ENCODE results near the gene SYCE1.
"Not testable (repeated sequence)": the region's sequence is repeated elsewhere in the genome, so short reads cannot be mapped to it uniquely, and the experiment has no call there.

The SYCE1 gene

DNA sequence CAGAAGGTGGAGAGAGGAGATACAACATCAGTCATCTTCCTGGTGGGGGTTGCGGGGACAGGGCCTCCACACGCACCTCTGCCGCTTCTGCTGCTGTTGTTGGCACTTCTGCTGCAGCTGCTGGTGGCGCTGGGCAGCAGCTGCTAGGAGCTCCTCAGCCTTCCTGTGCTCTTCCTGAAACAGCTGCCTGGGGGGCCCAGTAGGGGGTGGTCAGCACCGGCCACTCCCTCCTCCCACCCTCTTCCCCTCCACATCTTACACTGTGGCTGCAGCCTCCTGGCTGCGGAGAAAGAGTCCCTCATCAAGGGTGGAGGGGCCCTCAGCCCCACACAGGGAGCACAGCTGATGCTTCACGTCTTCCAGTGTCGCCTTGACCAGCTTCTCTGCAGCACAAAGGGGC, 9.9 kb downstream of the SYCE1 start:
- no peak for DNase-seq

- no peak for DNase-seq
Measured at GRCh38 chr10:133554600-133554999, 10.8 kb downstream of the SYCE1 start.

DNA sequence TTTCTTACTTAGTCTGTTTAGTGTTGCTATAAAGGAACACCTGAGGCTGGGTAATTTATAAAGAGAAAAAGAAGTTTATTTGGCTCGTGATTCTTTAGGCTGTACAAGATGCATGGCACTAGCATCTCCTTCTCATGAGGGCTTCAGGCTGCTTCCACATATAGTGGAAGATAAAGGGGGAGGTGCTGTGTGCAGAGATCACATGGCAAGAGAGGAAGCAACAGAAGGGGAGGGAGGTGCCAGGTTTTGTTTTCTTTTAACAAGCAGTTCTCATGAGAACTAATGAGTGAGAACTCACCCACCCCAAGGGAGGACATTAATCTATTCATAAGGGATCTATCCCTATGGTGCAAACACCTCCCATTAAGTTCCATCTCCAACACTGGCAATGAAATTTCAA, 20.9 kb downstream of the SYCE1 start:
- DNase-seq, result no peak

- not testable (repeated sequence) for DNase-seq
Measured at GRCh38 chr10:133541441-133541975, 23.9 kb downstream of the SYCE1 start.

DNA sequence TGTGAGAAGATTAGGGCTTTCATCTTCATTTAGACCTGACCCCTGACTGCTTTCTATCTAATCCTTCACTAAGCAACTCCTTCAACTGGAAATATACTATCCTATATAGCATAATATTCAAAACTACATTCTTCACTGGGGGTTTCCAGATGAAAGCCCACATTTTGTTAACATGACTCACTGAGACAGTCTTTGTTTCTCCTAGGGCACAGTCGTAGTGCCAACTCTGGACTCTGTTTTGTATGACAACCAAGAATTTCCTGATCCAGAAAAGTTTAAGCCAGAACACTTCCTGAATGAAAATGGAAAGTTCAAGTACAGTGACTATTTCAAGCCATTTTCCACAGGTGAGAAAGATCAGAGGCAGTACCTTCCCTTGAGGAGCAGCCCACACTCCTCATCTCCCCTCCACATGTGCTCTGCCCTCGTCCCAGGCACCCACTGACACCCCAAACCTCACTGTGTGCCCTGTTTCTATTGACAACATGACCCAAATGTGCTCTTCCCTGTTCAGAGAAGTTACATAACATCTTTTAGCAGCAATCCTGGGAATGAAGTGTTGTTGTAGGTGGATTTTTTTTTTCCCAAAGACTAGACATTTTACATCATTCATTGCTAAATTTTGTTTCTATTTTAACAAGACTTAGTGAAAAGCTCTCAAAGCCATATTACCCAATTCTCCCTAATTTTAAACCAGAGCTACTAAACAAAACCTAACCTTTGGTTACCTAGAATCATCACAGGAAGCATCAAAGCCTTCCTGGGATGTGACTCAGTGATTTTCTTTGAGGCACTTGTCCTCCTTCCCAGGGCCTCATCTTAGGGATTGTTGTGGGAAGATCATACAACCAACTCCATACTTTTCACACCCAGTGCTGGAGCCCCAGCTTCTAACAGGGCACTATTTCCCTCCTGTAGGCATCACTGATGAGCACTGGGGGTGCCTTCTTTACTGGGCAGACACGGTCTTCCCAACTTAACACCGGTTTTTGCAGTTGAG, 27.5 kb downstream of the SYCE1 start:
- DNase-seq, result no peak

DNA sequence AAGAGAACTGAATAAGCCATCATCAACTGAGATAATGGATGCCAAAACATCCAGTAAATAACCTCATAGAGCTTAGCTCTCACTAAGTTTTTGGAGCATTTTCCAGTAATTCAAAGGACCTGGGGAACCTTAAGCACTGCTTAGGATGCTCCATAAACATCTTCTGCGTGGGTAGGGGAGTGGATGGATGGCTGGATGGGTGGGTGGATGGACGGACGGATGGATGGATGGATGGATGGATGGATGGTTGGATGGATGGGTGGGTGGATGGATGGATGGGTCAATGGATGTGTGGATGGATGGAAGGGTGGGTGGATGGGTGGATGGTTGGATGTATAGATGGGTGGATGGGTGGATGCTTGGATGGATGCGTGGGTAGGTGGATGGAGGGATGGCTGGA, 29.2 kb downstream of the SYCE1 start:
- DNase-seq, result no peak

DNA sequence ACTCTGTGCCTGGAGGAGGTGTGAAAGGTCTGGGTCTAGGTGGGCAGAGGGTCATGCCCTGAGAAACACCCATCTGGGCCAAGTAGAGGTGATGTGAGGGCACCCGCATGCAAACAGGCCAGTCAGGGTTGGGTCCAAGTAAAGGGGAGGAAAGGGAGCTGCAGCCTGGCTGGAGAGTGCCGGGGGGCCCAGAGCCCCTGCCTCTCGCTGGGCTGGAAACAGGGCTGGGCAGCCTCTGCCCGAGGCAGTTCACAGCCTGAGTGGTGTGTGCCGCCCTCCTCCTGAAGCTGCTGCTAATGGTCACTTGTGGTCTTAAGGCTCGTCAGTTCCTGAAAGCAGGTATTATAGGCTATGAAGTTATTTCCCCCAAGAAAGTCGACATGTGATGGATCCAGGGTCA, 31.0 kb downstream of the SYCE1 start:
- no peak for DNase-seq

- DNase-seq, result no peak
Measured at GRCh38 chr10:133532871-133533270, 32.5 kb downstream of the SYCE1 start.

DNA sequence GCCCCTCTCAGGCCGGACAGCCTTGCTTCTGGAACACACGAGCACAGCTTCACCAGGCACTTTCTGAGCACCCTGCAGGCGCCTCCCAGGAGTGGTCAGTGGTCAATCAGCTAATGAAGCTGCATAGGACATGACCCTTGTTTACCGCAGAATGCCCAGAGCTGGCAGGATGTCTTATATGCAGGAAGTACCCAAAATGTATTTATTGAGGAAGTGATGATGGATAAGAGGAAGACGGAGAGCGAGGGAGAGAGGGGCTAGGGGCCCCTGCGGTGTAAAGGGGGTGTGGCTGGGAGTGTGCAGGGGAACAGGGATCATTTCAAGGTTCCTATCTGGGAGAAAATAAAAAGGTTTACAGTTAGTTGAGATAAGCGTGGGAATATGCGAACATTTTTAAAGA, 34.9 kb downstream of the SYCE1 start:
- DNase-seq, result no peak

GRCh38 chr10:133529576-133529946, 35.8 kb downstream of the SYCE1 start:
- no peak for DNase-seq

DNA sequence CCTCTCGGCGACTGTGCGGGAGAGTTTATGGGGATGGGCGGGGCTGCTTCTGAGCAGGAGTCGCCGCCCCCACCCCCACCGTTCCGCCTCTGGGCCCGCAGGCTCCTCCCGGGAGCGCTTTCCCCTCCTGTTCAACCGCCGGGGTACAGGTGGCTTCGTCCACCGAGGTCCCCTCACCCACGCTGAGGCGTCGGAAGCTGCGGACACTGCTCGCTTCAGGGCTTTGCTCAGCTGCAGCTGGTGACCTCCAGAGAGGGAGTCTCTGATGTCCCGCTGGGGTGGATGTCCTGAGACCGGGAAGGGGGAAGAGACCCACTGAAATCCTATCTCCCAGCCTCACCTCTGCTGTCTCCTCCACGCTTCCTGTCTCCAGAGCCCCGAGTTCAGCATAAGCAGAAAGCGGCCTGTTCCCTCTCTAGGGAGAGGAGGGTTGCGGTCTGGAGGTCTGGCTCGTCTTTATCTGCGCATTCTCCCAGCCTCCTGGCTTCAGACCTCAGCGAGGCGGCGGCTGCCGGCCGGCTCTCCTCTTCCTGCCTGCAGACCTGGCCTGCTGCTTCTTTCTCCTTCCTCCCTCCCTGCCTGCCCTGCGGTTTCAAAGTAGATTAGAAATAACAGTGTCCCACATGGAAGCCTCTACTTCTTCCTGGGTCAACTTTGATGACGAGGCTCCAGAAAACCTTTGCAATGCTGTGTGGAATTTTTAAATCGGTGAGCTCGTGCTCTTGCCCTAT, 36.4 kb downstream of the SYCE1 start:
- no peak for DNase-seq

GRCh38 chr10:133528296-133528844, 37.0 kb downstream of the SYCE1 start:
- no peak for DNase-seq

DNA sequence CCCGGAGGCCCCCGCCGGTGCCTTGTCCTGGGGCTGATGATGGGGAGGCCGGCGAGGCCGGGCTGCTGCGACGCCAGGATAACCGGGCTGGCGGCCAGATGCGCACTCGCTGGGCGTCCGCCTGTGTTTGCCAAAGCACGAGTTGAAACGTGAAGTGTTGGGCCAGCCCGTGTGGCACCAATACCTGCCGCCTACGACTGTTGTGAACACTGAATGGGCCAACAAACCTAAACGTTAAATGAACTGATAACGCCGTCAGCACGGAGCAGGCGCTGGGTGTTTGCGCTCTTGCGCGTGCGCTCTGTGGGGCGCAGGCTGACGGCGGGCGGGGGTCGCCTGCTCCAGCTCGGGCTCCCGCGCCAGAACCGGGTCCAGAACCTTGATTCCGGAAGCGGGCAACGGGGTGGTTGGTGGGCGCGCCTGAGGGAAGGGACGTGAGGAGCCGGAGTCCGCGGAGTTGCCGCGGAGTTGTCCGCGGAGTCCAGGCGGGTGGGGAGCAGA, 37.6 kb downstream of the SYCE1 start:
- DNase-seq, result no peak

- no peak for DNase-seq
Measured at GRCh38 chr10:133526957-133527588, 38.3 kb downstream of the SYCE1 start, which contains the start of gene CYP2E1. TSS of gene CYP2E1 (plus strand) at chr10:133527363. CDS start at chr10:133527396, 33 bp downstream.

DNA sequence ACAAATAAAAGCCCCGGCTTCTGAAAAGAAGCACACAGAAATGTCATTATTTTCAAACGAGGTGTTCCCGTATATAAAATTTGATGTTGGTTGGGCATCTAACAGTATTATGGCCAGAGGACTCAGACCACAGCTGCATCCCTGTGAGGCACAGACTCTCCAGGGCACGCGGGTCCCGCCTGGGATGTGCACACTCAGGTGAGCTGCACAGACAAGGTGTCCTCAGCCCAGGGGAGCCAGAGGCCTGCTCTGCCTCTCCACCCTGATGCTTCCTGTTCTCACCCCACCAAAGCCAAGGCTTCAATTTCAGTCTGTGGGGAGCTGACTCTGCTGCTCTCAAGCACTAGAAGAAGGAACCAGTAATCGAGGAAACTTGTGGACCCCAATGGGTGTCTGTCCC, 39.9 kb downstream of the SYCE1 start:
- no peak for DNase-seq

DNA sequence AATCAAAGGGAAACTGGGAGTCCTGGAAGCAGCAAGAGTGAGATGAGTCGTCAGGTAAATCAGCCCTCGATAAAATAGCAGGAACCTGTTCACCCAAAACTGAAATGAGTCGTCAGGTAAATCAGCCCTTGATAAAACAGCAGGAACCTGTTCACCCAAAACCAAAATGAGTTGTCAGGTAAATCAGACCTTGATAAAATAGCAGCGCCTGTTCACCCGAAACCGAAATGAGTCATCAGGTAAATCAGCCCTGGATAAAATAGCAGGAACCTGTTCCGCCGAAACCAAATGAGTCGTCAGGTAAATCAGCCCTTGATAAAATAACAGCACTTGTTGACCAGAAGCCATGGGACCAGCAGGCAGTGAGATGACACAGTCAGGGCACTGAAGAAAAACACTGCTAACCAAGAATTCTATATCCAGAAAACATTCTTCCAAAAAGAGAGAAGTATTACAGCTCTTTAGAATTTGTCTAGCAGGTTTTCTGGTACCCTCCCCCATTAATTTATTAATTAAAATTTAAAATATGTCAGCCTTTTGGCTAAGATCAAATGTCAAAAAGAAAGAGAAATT, 41.7 kb downstream of the SYCE1 start:
- DNase-seq, result no peak

DNA sequence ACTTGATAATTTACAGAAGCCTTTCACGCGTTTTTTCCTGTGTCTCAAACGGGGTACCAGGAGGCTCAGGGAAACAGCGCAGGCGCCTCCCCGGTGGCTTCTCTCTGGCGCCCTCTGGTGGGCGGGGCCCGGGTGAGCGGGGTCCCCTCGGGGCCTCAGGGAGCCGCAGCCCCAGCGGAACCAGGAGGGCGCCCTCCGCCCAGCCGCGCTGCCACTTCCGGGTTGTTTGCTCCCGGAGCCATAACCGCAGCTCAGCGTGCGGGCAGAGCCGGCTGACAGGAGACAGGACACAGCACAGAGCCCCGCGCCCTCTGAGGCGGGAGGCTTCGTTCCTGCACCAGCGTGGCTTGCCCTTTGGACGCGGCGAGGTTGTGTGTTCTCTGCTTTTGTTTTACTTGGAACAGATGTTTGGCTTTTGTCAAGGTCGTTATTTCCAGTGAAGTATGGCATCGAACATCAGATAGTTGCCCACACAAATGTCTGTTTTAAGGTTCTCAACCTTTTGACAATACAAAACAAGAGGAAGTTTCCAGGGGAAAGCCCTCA, 45.1 kb downstream of the SYCE1 start:
- DNase-seq, result peak; percentile 58 to 72

GRCh38 chr10:133518517-133518916, 46.9 kb downstream of the SYCE1 start:
- not testable (repeated sequence) for DNase-seq

DNA sequence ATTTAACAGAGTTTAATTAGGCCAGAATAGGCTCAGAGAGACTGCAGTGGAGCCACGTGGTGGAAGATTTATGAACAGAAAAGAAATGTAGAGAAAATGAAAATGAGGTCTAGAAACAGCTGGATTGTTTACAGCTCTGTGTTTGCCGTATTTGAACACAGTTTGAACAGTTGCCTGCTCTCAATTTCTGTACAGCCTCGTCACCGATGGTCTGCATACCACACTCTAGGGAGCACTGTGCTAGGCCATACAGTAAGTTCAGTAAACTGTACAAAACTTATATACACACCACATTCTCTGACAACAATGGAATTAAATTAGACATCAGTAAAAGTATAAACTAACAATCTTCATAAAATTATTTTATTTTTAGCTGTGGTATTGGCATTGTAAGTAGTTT, 49.3 kb downstream of the SYCE1 start:
- no peak for DNase-seq

- no peak for DNase-seq
Measured at GRCh38 chr10:133515471-133515870, 49.9 kb downstream of the SYCE1 start.

DNA sequence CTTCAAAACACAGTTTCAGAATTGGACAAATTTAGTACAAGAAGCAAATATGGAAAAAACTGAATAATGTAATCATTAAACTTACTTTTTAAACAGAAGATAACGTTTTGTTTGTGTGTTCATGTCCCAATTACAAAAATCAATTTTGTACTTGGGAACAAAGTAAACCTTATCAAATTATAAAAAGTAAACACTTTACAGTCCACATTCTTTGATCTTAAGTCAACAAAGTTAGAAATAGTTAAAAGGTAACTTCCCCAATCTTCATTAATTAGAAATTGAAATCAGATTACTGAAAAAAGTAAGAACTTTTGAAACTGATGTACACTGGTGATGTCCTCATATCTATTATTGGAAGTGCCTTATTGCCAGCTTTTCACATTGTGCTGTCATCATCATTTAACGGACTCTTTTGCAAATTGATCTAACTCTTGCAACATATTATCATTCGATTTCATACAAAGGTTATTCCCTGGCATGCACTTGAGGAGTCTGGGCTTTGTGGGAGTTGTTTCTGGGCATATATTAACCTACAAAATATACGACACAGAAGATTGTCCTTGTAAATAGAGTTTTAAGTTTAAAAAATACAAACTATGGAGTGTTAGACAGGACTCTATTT, 53.4 kb downstream of the SYCE1 start:
- no peak for DNase-seq

- no peak for DNase-seq
Measured at GRCh38 chr10:133511408-133511807, 54.0 kb downstream of the SYCE1 start.

All from AML-193 (cell line).